Lower leg skin (tissue), 3 donors: ENCODE data around the gene SH2D4B.

ENCODE experiments used
- CTCF ChIP-seq, 3 donors: fragments of 450-650 bp; IDR thresholded peaks; one replicate each; pipeline ENCODE4 v1.5.1; 2016; ENCODE audit warnings: antibody characterized with exemption in 3 of 3, mild to moderate bottlenecking in 3 of 3, moderate library complexity in 2 of 3
- POLR2A ChIP-seq, 2 donors: fragments of 450-650 bp; IDR thresholded peaks; one replicate each; pipeline ENCODE4 v1.6.1; 2016 to 2017; ENCODE audit warnings: antibody characterized with exemption in 2 of 2, mild to moderate bottlenecking in 1 of 2, moderate library complexity in 1 of 2

- TF ChIP-seq POLR2A (IDR thresholded peaks at IDR 0.05) (no peak), CTCF (IDR thresholded peaks at IDR 0.05) (no peak)
These were observed 77.1 kb downstream of the SH2D4B start for GRCh38 chr10:80614576-80615416.
